Measurements from ENCODE around the gene KCNT1. TPM values are rescaled to one million over a fixed set of nuclear protein-coding genes. Genes with fewer than 3 reads are reported as not detected.

Gene KCNT1
- total RNA-seq, 1 donor from 2014 or later = not detected

DNA sequence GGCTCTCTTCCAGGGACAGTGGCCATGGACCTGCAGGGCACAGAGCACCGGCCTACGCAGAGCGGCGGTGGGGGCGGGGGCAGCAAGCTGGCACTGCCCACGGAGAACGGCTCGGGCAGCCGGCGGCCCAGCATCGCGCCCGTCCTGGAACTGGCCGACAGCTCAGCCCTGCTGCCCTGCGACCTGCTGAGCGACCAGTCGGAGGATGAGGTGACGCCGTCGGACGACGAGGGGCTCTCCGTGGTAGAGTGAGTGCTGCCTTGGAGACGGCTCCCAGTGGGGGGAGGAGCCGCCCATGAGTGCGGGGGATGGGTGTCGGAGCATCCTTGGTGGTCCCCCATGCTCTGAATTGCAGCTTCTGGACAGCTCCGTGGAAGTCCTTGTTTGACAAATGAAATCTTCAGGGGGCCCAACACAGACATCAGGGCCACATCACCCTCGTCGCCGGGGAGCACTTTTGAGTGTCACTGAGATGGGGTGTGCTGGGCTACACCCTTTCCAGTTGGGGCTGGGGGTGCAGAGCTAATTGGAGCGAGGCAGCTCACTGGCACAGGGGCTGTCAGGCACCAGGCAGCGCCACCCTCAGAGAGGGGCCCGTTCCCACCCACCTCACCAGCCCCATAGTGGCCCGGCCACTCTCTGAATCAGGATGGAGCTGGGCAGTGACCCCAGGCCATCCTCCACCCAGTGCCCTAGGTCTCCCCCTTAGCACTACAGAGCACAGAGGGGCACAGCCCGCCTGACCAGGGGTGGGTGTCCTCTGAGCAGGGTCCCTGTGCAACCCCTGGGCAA, 70.9 kb downstream of the KCNT1 start:
- Mint-ChIP-seq H3K27me3 (ENCODE audit: low read depth) (no peaks in the 10 kb centered on the region), H3K27ac (no peak overlapping the region), H3K4me3 (ENCODE audit: low read depth) (no peak overlapping the region), H3K9me3 (no peaks in the 10 kb centered on the region), H3K36me3 (ENCODE audit: low read depth) (no peaks in the 10 kb centered on the region), H3K4me1 (ENCODE audit: low read depth) (no peaks in the 10 kb centered on the region)
- DNase-seq (ENCODE audit: low spot score) = no peak
- intact Hi-C loops (cut with micrococcal nuclease) = no loop called here

DNA sequence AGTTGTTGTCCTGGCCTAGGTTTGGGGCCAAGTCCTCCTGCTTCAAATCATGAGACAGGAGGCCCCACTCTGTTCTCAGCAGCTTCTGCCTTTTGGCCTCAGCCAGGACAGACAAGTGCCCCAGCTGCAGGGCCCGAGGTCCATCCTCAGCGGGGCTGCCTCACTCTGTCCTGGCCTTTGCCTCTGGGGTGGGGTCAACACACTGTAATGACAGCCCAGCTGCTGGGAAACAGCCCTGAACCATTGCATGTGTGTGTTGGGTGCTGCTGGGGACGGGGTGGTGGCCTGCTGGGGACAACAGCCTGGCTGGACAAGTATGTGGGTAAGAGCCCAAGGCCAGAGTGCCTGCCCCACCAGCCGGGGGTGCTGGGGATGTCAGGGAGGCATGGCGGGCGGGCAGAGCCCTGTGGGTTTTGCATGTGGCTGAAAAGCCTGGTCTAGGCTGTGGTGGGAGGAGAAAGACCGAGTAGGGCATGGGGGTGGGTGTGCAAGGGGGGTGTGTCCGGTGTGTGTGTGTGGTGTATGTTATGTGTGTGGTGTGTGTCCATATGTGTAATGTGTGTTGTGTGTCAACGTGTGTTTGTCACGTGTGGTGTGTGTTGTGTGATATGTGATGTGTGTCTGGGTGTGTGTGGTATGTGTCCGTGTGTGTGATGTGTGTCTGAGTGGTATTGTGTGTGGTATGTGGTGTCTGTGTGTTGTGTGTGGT, 71.7 kb downstream of the KCNT1 start:
- H3K4me3 Mint-ChIP-seq (ENCODE audit: low read depth) = no peak overlapping the region
- DNase-seq (ENCODE audit: low spot score) = no peak
- intact Hi-C loops (cut with micrococcal nuclease) = no loop called here
- no peaks in the 10 kb centered on the region for H3K36me3 Mint-ChIP-seq (ENCODE audit: low read depth)
- no peaks in the 10 kb centered on the region for H3K27me3 Mint-ChIP-seq (ENCODE audit: low read depth)
- H3K4me1 Mint-ChIP-seq (ENCODE audit: low read depth) = no peaks in the 10 kb centered on the region
- no peak overlapping the region for H3K27ac Mint-ChIP-seq
- H3K9me3 Mint-ChIP-seq = no peaks in the 10 kb centered on the region

DNA sequence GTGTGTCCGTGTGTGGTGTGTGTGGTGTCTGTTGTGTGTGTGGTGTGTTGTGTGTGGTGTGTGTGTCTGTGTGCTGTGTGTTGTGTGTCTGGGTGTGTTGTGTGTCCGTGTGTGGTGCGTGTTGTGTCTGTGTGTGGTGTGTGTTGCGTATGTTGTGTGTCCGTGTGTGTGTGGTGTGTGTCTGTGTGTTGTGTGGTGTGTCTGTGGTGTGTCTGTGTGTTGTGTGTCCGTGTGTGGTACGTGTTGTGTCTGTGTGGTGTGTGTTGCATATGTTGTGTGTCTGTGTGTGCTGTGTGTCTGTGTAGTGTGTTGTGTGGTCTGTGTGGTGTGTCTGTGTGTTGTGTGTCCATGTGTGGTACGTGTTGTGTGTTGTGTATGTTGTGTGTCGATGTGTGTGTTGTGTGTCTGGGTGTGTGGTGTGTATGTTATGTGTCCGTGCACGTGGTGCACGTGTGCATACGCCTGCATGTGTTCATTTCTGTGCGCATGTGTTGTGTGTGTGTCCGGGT, 72.3 kb downstream of the KCNT1 start:
- H3K27ac Mint-ChIP-seq = no peak overlapping the region
- no peaks in the 10 kb centered on the region for H3K9me3 Mint-ChIP-seq
- H3K4me3 Mint-ChIP-seq (ENCODE audit: low read depth) = no peak overlapping the region
- intact Hi-C loops (cut with micrococcal nuclease) = no loop called here
- H3K27me3 Mint-ChIP-seq (ENCODE audit: low read depth) = no peaks in the 10 kb centered on the region
- no peaks in the 10 kb centered on the region for H3K36me3 Mint-ChIP-seq (ENCODE audit: low read depth)
- H3K4me1 Mint-ChIP-seq (ENCODE audit: low read depth) = no peaks in the 10 kb centered on the region
- no peak for DNase-seq (ENCODE audit: low spot score)

DNA sequence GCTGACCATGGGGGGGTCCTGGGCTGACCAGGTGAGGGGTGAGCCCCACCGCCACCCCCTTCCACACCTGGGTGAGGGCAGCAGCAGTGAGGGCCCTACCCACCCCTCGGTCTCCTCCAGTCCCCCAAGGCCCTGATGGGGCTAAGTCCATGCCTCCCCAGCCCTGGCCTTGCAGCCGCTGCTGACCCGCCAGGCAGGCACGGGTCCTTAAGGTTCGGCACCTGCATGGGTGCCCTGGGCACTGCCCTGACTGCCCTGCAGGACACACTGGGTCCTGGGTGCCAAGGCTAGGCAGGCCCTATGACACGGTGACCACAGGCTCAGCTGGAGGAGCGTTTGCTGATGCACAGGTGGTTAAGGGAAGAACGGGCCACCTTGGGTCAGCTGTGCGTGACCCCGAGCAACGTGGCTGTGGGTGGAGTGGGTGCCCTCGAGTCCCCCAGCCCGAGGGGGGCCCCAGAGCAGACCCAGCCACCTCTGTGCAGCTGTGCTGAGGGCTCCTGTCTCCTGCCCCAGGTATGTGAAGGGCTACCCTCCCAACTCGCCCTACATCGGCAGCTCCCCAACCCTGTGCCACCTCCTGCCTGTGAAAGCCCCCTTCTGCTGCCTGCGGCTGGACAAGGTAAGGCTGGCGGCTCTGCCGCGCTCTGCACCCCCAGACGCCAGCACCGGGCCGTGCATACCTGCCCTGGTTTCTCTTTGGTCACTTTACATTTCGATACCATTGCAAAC, 73.0 kb downstream of the KCNT1 start:
- H3K4me3 Mint-ChIP-seq (ENCODE audit: low read depth) = no peak overlapping the region
- intact Hi-C loops (cut with micrococcal nuclease) = no loop called here
- no peaks in the 10 kb centered on the region for H3K9me3 Mint-ChIP-seq
- H3K4me1 Mint-ChIP-seq (ENCODE audit: low read depth) = no peaks in the 10 kb centered on the region
- DNase-seq (ENCODE audit: low spot score) = no peak
- no peaks in the 10 kb centered on the region for H3K36me3 Mint-ChIP-seq (ENCODE audit: low read depth)
- no peak overlapping the region for H3K27ac Mint-ChIP-seq
- no peaks in the 10 kb centered on the region for H3K27me3 Mint-ChIP-seq (ENCODE audit: low read depth)

DNA sequence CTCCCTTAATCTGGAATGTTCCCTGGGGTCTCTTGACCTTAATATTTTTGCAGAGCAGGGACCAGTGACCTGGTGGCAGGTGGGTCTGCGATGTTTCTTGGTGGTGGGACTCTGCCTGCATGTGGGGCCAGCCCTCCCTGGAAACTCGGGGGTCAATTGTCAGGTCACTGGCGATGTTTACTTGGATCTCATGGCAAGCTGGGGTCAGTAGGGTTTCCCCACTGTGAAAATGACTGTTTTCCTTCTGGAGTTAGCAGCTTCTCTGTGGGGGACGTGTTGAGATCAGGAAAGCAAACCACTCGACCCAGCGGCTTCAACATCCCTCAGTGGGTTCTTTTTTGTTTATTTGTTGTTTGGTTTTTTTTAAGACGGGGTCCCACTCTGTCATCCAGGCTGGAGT, 73.9 kb downstream of the KCNT1 start:
- Mint-ChIP-seq H3K9me3 (no peaks in the 10 kb centered on the region), H3K27me3 (ENCODE audit: low read depth) (no peaks in the 10 kb centered on the region), H3K36me3 (ENCODE audit: low read depth) (no peaks in the 10 kb centered on the region), H3K4me1 (ENCODE audit: low read depth) (no peaks in the 10 kb centered on the region), H3K27ac (no peak overlapping the region), H3K4me3 (ENCODE audit: low read depth) (no peak overlapping the region)
- intact Hi-C loops (cut with micrococcal nuclease) = no loop called here
- no peak for DNase-seq (ENCODE audit: low spot score)

DNA sequence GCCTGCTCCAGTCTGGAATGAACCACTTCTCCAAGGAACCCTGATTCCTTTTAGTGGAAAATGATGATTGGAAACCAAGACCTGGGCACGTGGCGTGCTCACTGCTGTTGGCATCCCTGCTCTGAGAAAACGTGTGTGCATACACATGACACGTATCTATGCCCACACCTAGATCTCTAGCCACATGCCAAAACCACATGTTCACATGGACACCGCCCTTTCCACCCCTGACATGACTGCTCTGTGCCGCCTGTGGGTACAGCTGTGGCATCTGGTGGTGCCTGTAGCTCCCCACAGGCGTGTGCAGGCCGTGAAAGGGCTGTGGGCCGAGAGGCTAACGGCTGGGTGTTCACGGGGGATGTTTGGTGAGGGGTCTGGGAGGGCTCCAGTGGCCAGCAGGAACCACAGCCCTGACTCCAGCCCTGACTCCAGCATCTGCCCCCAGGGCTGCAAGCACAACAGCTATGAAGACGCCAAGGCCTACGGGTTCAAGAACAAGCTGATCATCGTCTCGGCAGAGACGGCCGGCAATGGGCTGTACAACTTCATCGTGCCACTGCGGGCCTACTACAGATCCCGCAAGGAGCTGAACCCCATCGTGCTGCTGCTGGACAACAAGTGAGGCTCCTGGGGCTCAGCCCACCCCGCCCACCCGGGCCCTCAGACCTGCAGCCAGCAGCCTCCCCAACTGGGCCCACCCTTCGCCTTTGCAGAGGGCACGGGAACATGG, 75.1 kb downstream of the KCNT1 start:
- Mint-ChIP-seq H3K4me3 (ENCODE audit: low read depth) (no peak overlapping the region), H3K36me3 (ENCODE audit: low read depth) (no peaks in the 10 kb centered on the region), H3K27me3 (ENCODE audit: low read depth) (no peaks in the 10 kb centered on the region), H3K27ac (no peak overlapping the region), H3K4me1 (ENCODE audit: low read depth) (no peaks in the 10 kb centered on the region), H3K9me3 (no peaks in the 10 kb centered on the region)
- intact Hi-C loops (cut with micrococcal nuclease) = no loop called here
- DNase-seq (ENCODE audit: low spot score) = no peak

DNA sequence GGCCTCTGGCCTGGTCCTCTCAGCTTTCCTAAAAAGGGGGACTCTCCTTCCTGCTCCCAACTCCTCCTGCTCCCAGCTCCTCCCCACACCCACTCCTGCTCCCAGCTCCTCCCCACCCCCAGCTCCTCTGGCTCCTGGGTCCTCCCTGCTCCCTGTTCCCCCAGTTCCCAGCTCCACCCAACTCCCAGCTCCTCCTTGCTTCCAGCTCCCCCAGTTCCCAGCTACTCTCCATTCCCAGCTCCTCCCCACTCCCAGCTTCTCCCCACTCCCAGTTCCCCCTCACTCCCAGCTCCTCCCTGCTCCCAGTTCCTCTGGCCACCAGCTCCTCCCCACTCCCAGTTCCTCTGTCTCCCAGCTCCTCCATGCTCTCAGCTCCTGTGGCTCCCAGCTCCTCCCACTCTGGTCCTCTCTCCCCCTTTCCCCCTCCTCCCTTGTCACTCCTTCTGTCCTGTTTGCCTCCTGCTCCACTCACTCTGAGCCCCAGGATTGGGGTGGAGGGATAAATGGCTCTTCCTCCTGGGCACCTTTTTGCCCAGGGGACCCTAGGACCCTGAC, 75.7 kb downstream of the KCNT1 start:
- H3K4me3 Mint-ChIP-seq (ENCODE audit: low read depth) = no peak overlapping the region
- no peaks in the 10 kb centered on the region for H3K9me3 Mint-ChIP-seq
- H3K4me1 Mint-ChIP-seq (ENCODE audit: low read depth) = no peaks in the 10 kb centered on the region
- intact Hi-C loops (cut with micrococcal nuclease) = no loop called here
- no peaks in the 10 kb centered on the region for H3K36me3 Mint-ChIP-seq (ENCODE audit: low read depth)
- no peak overlapping the region for H3K27ac Mint-ChIP-seq
- DNase-seq (ENCODE audit: low spot score) = no peak
- H3K27me3 Mint-ChIP-seq (ENCODE audit: low read depth) = no peaks in the 10 kb centered on the region

DNA sequence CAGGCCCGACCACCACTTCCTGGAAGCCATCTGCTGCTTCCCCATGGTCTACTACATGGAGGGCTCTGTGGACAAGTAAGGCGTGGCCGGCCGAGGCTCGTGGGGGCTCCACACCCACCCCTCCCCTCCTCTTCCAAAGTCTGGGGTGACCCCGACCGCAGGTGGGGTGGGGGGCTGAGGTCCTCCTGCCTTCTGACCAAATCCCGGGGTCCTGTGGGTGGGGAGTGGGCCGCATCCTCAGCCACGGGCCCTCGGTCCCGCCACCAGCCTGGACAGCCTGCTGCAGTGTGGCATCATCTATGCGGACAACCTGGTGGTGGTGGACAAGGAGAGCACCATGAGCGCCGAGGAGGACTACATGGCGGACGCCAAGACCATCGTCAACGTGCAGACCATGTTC, 76.4 kb downstream of the KCNT1 start:
- intact Hi-C loops (cut with micrococcal nuclease) = no loop called here
- Mint-ChIP-seq H3K27ac (no peak overlapping the region), H3K4me1 (ENCODE audit: low read depth) (no peaks in the 10 kb centered on the region), H3K9me3 (no peaks in the 10 kb centered on the region), H3K36me3 (ENCODE audit: low read depth) (no peaks in the 10 kb centered on the region), H3K27me3 (ENCODE audit: low read depth) (no peaks in the 10 kb centered on the region), H3K4me3 (ENCODE audit: low read depth) (no peak overlapping the region)
- no peak for DNase-seq (ENCODE audit: low spot score)

DNA sequence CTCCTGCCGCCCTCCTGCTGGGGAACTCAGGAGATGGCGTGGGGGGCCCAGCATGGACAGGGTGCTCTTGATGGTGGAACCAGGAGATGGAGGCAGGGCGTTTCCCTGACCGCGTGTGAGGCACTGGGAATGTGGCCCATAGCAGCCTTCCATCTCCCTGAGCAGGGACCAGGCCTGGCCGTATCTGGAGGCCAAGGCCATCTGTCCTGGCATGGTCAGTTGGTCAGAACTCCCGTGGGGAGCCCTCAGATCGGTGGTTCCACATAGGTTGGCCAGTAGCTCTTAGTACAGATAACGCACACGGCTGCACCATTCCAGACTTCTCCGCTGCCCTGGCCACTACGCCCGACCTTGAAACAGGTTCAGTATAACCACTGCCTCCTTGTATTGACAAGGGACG, 77.6 kb downstream of the KCNT1 start:
- intact Hi-C loops (cut with micrococcal nuclease) = no loop called here
- H3K4me1 Mint-ChIP-seq (ENCODE audit: low read depth) = no peaks in the 10 kb centered on the region
- DNase-seq (ENCODE audit: low spot score) = no peak
- H3K9me3 Mint-ChIP-seq = no peaks in the 10 kb centered on the region
- no peaks in the 10 kb centered on the region for H3K27me3 Mint-ChIP-seq (ENCODE audit: low read depth)
- no peak overlapping the region for H3K27ac Mint-ChIP-seq
- no peaks in the 10 kb centered on the region for H3K36me3 Mint-ChIP-seq (ENCODE audit: low read depth)
- H3K4me3 Mint-ChIP-seq (ENCODE audit: low read depth) = no peak overlapping the region

DNA sequence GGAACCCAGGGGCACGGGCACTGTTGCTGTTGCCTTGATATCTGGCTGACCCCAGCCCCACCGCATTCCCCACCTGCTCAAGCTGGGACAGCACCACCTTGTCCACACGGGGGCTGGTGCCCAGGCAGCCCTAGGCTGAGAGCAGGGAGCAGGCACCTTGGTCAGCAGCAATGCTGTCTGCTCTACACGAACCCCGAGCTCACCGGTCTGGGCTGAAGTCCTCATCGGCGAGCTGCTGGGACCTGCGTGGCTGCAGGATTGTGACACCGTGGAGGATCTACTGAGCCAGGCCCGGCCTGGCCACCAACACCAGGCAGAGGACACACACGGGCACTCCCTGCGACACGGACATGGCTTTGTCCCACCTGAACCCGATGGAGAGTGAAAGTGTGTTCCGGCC, 78.1 kb downstream of the KCNT1 start:
- H3K27me3 Mint-ChIP-seq (ENCODE audit: low read depth) = no peaks in the 10 kb centered on the region
- no peaks in the 10 kb centered on the region for H3K9me3 Mint-ChIP-seq
- H3K4me3 Mint-ChIP-seq (ENCODE audit: low read depth) = no peak overlapping the region
- H3K4me1 Mint-ChIP-seq (ENCODE audit: low read depth) = no peaks in the 10 kb centered on the region
- no peaks in the 10 kb centered on the region for H3K36me3 Mint-ChIP-seq (ENCODE audit: low read depth)
- no peak overlapping the region for H3K27ac Mint-ChIP-seq
- intact Hi-C loops (cut with micrococcal nuclease) = no loop called here
- no peak for DNase-seq (ENCODE audit: low spot score)

DNA sequence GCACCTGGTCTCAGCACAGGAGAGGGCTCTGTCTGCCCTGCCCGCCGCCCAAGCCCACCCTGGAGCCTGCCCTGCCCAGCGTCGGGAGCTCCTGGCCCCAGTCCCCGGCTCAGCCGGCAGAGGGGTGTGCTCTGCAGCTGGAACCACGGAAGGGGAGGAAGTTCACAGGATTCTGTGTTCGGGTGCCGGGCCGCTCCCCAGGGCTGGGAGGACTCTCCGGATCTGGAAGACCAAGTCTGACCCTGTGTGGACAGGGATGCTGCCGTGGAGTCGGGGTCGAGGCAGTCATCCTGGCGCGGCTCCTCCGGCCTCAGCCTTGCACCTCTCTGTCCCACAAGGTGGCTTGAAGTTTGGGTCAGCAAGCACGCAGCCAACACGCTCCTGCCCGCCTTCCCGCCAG, 78.6 kb downstream of the KCNT1 start:
- no peaks in the 10 kb centered on the region for H3K4me1 Mint-ChIP-seq (ENCODE audit: low read depth)
- intact Hi-C loops (cut with micrococcal nuclease) = no loop called here

DNA sequence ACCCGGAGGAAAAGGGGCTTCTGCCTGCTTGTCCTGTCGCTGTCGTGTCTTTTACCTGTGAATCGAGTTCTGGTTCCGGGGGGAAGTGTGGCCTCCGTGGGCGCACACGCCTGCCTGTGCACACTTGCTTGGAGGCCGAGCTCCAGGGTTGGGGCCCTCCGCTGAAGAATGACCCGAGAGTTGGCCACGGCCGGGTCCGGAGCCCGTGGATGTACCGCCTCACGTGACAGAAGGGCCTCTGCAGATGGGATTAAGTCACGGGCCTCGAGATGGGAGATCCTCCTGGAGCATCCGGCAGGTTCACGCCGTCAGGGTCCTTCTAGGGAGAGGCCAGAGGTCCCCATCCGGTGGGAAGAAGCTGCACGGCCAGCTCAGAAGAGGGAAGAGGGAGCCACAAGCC, 81.0 kb downstream of the KCNT1 start:
- no peak for DNase-seq (ENCODE audit: low spot score)
- Mint-ChIP-seq H3K27me3 (ENCODE audit: low read depth) (no peaks in the 10 kb centered on the region), H3K27ac (no peak overlapping the region), H3K4me3 (ENCODE audit: low read depth) (no peak overlapping the region), H3K36me3 (ENCODE audit: low read depth) (no peaks in the 10 kb centered on the region), H3K9me3 (no peaks in the 10 kb centered on the region), H3K4me1 (ENCODE audit: low read depth) (no peaks in the 10 kb centered on the region)
- intact Hi-C loops (cut with micrococcal nuclease) = no loop called here

More for the DNA sequence above, 78.6 kb downstream of the KCNT1 start:
- Mint-ChIP-seq H3K36me3 (ENCODE audit: low read depth) (no peaks in the 10 kb centered on the region), H3K9me3 (no peaks in the 10 kb centered on the region), H3K27me3 (ENCODE audit: low read depth) (no peaks in the 10 kb centered on the region), H3K27ac (no peak overlapping the region), H3K4me3 (ENCODE audit: low read depth) (no peak overlapping the region)
- DNase-seq (ENCODE audit: low spot score) = no peak
